Eye (tissue), 1 donor: ENCODE results near the gene ATP8B1.
"Not testable (repeated sequence)": the region's sequence is repeated elsewhere in the genome, so short reads cannot be mapped to it uniquely, and the experiment has no call there.

ENCODE experiments used
- DNase-seq: peaks from one replicate; pipeline ENCODE4 v3.0.0-alpha.2; 2015

ATP8B1 gene

GRCh38 chr18:57762686-57763085 is 40.4 kb downstream of the ATP8B1 start:
- no peak for DNase-seq

GRCh38 chr18:57759650-57760049 is 43.5 kb downstream of the ATP8B1 start:
- DNase-seq = no peak

GRCh38 chr18:57755473-57756067 is 47.5 kb downstream of the ATP8B1 start:
- no peak for DNase-seq

- no peak for DNase-seq
Measured at GRCh38 chr18:57754577-57755338, 48.4 kb downstream of the ATP8B1 start.

- DNase-seq = no peak
Measured at GRCh38 chr18:57753063-57753462, 50.1 kb downstream of the ATP8B1 start.

- DNase-seq = no peak
Measured at GRCh38 chr18:57749604-57749970, 53.5 kb downstream of the ATP8B1 start.

- DNase-seq = no peak
Measured at GRCh38 chr18:57748770-57749603, 54.1 kb downstream of the ATP8B1 start.

- no peak for DNase-seq
Measured at GRCh38 chr18:57747809-57748680, 55.1 kb downstream of the ATP8B1 start.

- DNase-seq = no peak
Measured at GRCh38 chr18:57744211-57744694, 58.9 kb downstream of the ATP8B1 start.

GRCh38 chr18:57743008-57743407 is 60.1 kb downstream of the ATP8B1 start:
- DNase-seq = no peak

GRCh38 chr18:57741273-57741672 is 61.8 kb downstream of the ATP8B1 start:
- no peak for DNase-seq

GRCh38 chr18:57738078-57738477 is 65.0 kb downstream of the ATP8B1 start:
- no peak for DNase-seq

- DNase-seq = no peak
Measured at GRCh38 chr18:57737400-57738060, 65.6 kb downstream of the ATP8B1 start.

GRCh38 chr18:57735042-57735441 is 68.1 kb downstream of the ATP8B1 start:
- DNase-seq = not testable (repeated sequence)

- no peak for DNase-seq
Measured at GRCh38 chr18:57733861-57734260, 69.3 kb downstream of the ATP8B1 start.

GRCh38 chr18:57730146-57730545 is 73.0 kb downstream of the ATP8B1 start:
- no peak for DNase-seq

- no peak for DNase-seq
Measured at GRCh38 chr18:57728941-57729511, 74.1 kb downstream of the ATP8B1 start.

GRCh38 chr18:57727952-57728807 is 74.9 kb downstream of the ATP8B1 start:
- DNase-seq = no peak

GRCh38 chr18:57719211-57719935 is 83.7 kb downstream of the ATP8B1 start:
- DNase-seq = not testable (repeated sequence)

- no peak for DNase-seq
Measured at GRCh38 chr18:57716549-57716948, 86.6 kb downstream of the ATP8B1 start.
